Measurements from ENCODE around the gene UMOD. TPM values are rescaled to one million over a fixed set of nuclear protein-coding genes. Genes with fewer than 3 reads are reported as not detected.

Gene UMOD
- total RNA-seq, 1 donor from 2014 or later: not detected

DNA sequence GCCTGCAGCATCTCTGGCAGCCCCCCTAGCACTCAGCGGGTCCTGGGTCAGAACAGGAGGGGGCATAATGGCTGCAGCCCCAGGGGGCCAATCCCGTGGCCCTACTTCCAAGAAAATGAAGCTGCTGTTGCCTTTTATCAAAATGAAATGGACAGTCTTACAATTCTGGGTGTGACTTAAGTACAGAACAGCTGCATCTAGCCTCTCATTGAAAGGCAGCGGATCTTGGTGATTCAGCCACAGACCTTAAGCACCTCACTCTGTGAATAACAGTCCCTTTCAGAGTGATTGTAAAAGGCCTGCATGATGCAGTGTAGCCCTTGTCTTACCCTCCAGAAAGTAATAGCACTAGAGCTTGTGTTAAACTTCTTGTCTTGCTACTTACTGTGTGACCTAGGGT lies 11.5 kb upstream of the UMOD start:
- DNase-seq (ENCODE audit: low read depth): no peak

GRCh38 chr16:20363191-20363590 lies 10.7 kb upstream of the UMOD start:
- DNase-seq (ENCODE audit: low read depth): no peak

DNA sequence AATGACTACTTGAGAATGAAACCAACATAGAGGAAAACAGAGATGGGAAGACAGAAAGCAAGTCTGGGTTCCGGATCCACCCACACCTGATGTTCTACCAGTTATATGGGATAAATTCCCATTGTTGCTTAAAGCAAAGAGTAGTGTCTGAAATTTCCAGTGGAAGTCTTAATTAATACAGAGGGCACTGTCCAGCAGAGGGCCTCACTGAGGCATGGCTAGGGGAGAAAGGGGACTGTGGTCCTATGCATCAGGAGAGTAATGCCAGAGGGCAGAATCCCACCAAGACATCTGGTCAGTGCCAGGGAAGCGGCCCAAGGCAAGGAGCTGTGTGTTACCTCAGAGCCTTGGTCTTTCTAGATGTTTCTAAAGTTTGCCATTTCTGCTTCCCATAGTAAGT lies 7.5 kb upstream of the UMOD start:
- no peak for DNase-seq (ENCODE audit: low read depth)

GRCh38 chr16:20355114-20355782 lies 2.7 kb upstream of the UMOD start:
- DNase-seq (ENCODE audit: low read depth): no peak

GRCh38 chr16:20353379-20353778 lies 864 bp upstream of the UMOD start:
- no peak for DNase-seq (ENCODE audit: low read depth)

- no peak for DNase-seq (ENCODE audit: low read depth)
Observed at GRCh38 chr16:20349615-20350014, 2.9 kb downstream of the UMOD start.

GRCh38 chr16:20348365-20349185 lies 3.9 kb downstream of the UMOD start:
- no peak for DNase-seq (ENCODE audit: low read depth)

- no peak for DNase-seq (ENCODE audit: low read depth)
Observed at GRCh38 chr16:20347666-20348364, 4.7 kb downstream of the UMOD start.

DNA sequence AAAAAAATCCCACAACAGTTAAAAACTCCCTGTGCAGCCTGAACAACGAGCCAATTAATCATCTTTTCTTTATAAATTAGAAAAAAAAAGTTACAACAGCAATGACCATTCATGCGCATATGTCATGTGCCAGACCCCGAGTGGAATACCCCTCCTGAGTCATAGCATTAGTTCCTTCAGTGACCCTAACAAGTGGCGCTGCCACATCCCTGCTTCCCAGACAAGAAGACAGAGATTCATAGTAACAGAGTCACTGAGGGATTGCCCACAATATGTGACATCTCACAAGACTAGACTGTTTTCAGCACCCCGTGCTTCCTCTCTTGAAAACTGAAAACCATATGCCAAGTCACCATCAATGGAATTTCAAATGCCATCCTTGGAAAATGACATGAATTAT lies 7.9 kb downstream of the UMOD start:
- DNase-seq (ENCODE audit: low read depth): no peak

GRCh38 chr16:20339744-20340143 lies 12.8 kb downstream of the UMOD start:
- no peak for DNase-seq (ENCODE audit: low read depth)

GRCh38 chr16:20336955-20337354 lies 15.6 kb downstream of the UMOD start:
- DNase-seq (ENCODE audit: low read depth): no peak

GRCh38 chr16:20334396-20334795 lies 18.1 kb downstream of the UMOD start:
- no peak for DNase-seq (ENCODE audit: low read depth)

GRCh38 chr16:20333120-20333519 lies 19.4 kb downstream of the UMOD start:
- no peak for DNase-seq (ENCODE audit: low read depth)

DNA sequence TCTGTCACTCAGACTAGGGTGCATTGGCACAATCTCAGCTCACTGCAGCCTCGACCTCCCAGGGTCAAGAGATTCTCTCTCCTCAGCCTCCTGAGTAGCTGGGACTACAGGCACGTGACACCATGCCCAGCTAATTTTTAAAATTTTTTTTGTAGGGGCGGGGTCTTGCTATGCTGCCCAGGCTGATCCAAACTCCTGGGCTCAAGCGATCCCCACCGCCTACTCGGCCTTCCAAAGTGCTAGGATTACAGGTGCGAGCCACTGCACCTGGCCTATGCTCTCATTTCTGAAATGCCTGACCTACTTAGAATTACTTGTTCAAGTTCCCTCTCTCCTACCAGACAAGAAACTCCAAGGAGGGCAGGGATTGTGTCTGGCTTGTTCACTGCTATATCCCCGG lies 20.1 kb downstream of the UMOD start:
- DNase-seq (ENCODE audit: low read depth): no peak

DNA sequence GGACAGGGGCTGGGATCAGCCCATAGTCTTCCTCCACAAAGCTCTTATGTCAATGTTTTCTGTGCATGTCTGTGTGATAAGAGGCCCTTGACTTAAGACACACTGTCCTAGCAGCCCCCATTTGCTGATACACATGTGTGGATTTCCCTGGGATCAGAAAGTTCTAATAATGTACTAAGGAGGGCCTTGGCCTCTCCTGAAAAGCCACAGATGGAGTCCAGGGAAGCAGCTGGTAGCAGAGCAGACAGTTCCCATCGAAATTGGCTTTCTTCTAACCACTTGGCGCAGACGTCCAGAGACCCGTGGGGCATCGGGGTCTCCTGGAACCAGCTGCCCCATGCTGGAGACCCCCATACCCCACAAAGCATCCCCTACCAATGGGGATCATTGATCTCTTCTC lies 20.9 kb downstream of the UMOD start:
- DNase-seq (ENCODE audit: low read depth): no peak

DNA sequence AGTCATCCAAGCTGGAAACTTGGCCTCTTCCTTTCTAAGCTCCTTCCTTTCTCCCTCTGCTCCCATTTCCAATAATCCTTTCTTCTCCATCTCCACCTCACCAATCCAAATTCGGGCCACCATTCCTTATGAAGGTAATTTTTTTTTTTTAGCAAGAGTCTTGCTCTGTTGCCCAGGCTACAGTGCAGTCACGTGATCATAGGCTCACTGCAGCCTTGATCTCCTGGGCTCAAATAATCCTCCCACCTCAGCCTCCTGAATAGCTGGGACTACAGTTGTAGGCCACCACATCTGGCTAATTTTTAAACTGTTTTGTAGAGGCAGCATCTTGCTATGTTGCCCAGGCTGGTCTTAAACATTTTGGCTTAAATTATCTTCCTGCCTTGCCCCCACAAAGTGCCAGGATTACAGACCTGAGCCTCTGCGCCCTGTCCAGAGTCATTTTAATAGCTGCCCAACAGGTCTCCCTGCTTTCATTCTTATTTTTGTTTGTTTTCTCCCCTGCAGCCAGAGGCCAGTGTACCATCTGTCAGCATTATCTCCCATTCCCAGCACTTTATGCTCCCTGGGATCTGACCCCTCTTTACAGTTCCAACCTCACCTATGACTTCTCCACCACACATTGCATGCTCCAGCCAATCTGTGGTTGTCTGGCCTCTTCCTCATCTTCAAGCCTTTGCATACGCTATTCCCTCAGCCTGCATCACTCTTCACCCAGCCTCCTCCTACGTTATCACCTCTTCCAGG lies 22.9 kb downstream of the UMOD start:
- no peak for DNase-seq (ENCODE audit: low read depth)

DNA sequence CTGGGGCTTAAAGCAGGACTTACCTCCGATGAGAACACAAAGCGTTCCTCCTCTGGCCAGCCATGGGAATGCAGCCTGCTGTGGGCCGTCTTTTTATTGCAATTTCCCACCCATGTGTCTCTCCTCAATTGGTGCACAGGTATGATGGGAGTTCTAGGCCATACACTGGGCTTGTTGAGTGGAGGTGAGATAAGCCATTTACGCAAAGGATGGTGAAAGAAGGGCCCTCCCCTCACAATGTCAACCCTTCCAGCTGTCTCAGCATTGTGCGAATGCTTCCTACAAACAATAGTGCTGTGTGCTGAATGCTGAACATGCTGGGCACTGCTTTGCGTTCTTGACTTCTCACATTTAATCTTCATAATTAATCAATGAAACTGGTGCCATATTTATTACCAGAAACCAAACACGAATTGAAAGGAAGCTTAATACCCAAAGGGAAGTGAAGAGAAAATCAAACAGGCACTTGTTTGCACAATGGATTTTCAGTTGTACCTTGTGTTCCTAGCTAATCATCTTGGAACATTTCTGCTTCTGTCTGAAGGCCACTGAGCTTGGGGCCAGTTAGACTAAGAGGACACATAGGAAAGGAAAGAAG lies 25.0 kb downstream of the UMOD start, which contains the start of gene GP2:
TSS of gene GP2 (minus strand) at position 70 of the 598 bp plus-strand sequence. CDS start 1,082 bp downstream, outside the sequence.
- DNase-seq (ENCODE audit: low read depth): no peak

DNA sequence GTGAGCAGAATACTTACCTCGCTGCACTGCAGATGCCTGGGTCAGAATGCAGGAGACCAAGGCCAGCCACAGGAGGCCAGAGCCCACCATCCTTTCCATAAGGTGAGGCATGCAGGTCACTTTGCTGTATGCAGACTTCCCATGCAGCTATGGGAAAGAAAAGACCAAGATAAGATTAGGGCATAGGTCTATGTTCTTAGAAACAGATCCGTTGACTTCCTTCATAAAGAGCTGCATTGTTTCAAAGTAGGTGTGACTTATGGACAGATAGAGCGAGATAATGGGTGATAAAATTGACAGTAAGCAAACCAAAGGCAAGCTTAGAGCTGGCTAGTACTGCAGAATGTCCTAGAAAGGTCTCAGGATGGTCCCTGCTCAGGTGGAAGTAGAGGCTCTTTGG lies 26.2 kb downstream of the UMOD start:
- DNase-seq (ENCODE audit: low read depth): no peak

GRCh38 chr16:20325005-20325404 lies 27.5 kb downstream of the UMOD start:
- no peak for DNase-seq (ENCODE audit: low read depth)

GRCh38 chr16:20323591-20324117 lies 28.9 kb downstream of the UMOD start:
- no peak for DNase-seq (ENCODE audit: low read depth)

- no peak for DNase-seq (ENCODE audit: low read depth)
Observed at GRCh38 chr16:20322696-20323095, 29.8 kb downstream of the UMOD start.
